Trophoblast cell (in vitro differentiated cells and primary cell): ENCODE measurements around the gene SLC23A3.

Experiments
- DNase-seq, 2 donors: peaks; one replicate each; pipeline ENCODE4 v3.0.0-alpha.2; 2016
- H2AFZ ChIP-seq: 2 replicates; pipeline ENCODE4 v1.6.1; 2013; ENCODE audit warnings: low read length, moderate library complexity, mild to moderate bottlenecking; ENCODE audit not compliant: insufficient read depth, poor library complexity
- H2AK5ac ChIP-seq: 2 replicates; pipeline ENCODE4 v1.6.1; 2013; ENCODE audit warnings: mild to moderate bottlenecking, low read length
- H2BK120ac ChIP-seq: 2 replicates; pipeline ENCODE4 v1.6.1; 2013; ENCODE audit warnings: low read length, mild to moderate bottlenecking, moderate library complexity; ENCODE audit not compliant: insufficient read depth, poor library complexity
- H2BK12ac ChIP-seq: 2 replicates; pipeline ENCODE4 v1.6.1; 2013; ENCODE audit warnings: mild to moderate bottlenecking, low read length, moderate library complexity
- H2BK5ac ChIP-seq: 2 replicates; pipeline ENCODE4 v1.6.1; 2013; ENCODE audit warnings: low read length, low read depth, moderate library complexity, mild to moderate bottlenecking; ENCODE audit not compliant: poor library complexity
- H3K14ac ChIP-seq: 2 replicates; pipeline ENCODE4 v1.6.1; 2013; ENCODE audit warnings: mild to moderate bottlenecking, low read length
- H3K18ac ChIP-seq: 2 replicates; pipeline ENCODE4 v1.6.1; 2013; ENCODE audit warnings: mild to moderate bottlenecking, low read length
- H3K23ac ChIP-seq: 2 replicates; pipeline ENCODE4 v1.6.1; 2013; ENCODE audit warnings: low read length
- H3K27ac ChIP-seq: 2 replicates; pipeline ENCODE4 v1.5.1; 2013; ENCODE audit warnings: low read depth, mild to moderate bottlenecking, inconsistent platforms, low read length, moderate library complexity
- H3K27me3 ChIP-seq: 2 replicates; pipeline ENCODE4 v1.6.1; 2013; ENCODE audit warnings: inconsistent platforms, mild to moderate bottlenecking, low read length, moderate library complexity; ENCODE audit not compliant: insufficient read depth
- H3K36me3 ChIP-seq, 2 experiments: 1 replicate in 1 of 2; 2 replicates in 1 of 2; pipeline ENCODE4 v1.6.1; 2013; ENCODE audit warnings: low read length in 2 of 2, mild to moderate bottlenecking in 2 of 2, moderate library complexity in 1 of 2; ENCODE audit not compliant: insufficient read depth in 2 of 2, control insufficient read depth in 1 of 2
- H3K4ac ChIP-seq: 2 replicates; pipeline ENCODE4 v1.6.1; 2013; ENCODE audit warnings: low read depth, mild to moderate bottlenecking, low read length, moderate library complexity
- H3K4me1 ChIP-seq, 2 experiments: 1 replicate in 1 of 2; 2 replicates in 1 of 2; pipeline ENCODE4 v1.6.1; 2013; ENCODE audit warnings: low read length in 2 of 2, mild to moderate bottlenecking in 2 of 2, moderate library complexity in 1 of 2; ENCODE audit not compliant: insufficient read depth in 2 of 2, control insufficient read depth in 1 of 2
- H3K4me2 ChIP-seq: 2 replicates; pipeline ENCODE4 v1.6.1; 2013; ENCODE audit warnings: inconsistent platforms, mild to moderate bottlenecking, low read length, moderate library complexity
- H3K4me3 ChIP-seq: 2 replicates; pipeline ENCODE4 v1.5.1; 2013; ENCODE audit warnings: mild to moderate bottlenecking, low read depth, low read length, inconsistent platforms
- H3K79me1 ChIP-seq: one replicate; pipeline ENCODE4 v1.6.1; 2013; ENCODE audit warnings: low read length
- H3K79me2 ChIP-seq: 2 replicates; pipeline ENCODE4 v1.6.1; 2013; ENCODE audit warnings: low read length, mild to moderate bottlenecking; ENCODE audit not compliant: control insufficient read depth, insufficient read depth, poor library complexity
- H3K9ac ChIP-seq: 2 replicates; pipeline ENCODE4 v1.6.1; 2013; ENCODE audit warnings: mild to moderate bottlenecking, low read length
- H3K9me3 ChIP-seq: 2 replicates; pipeline ENCODE4 v1.6.1; 2013; ENCODE audit warnings: low read depth, mild to moderate bottlenecking, control low read depth, inconsistent platforms, low read length; ENCODE audit not compliant: insufficient read depth
- H4K12ac ChIP-seq: 2 replicates; pipeline ENCODE4 v1.6.1; 2013; ENCODE audit warnings: low read depth, mild to moderate bottlenecking, low read length, moderate library complexity
- H4K8ac ChIP-seq: 2 replicates; pipeline ENCODE4 v1.6.1; 2013; ENCODE audit warnings: low read depth, mild to moderate bottlenecking, low read length, moderate library complexity
- H4K91ac ChIP-seq: one replicate; pipeline ENCODE4 v1.6.1; 2013; ENCODE audit warnings: low read depth, mild to moderate bottlenecking, low read length, moderate library complexity
- WGBS: extraction: QIAGEN DNeasy Blood & Tissue Kit; methylation state at CpG from one replicate; pipeline ENCODE4 v1.1.7; 2013; ENCODE audit warnings: missing lambda C conversion rate; ENCODE audit not compliant: insufficient read length, insufficient coverage; ENCODE audit errors: extremely low coverage; 5-methylcytosine and 5-hydroxymethylcytosine counted together

The SLC23A3 gene

DNA sequence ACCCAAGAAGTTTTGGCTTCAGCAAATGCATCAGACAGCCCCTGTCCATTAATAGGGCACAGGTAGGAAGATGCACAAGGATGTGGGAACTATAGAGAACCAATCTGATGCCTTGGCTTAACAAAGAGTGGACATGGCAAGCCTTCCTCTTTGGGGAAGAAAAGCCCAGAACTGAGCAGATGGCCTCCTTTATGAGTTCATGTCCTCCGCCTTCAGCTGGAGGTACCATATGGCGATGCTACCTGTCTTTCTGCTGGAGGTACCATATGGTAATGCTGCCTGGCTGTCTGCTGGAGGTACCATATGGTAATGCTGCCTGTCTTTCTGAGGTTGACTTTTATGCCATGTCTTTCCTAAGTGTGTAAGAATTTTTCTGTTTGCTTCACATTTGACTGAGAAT lies 14.3 kb upstream of the SLC23A3 start:
- no peak overlapping the region for H3K4me3 ChIP-seq
- no peak overlapping the region for H3K18ac ChIP-seq
- no peak overlapping the region for H2AK5ac ChIP-seq
- H3K27ac ChIP-seq = no peak overlapping the region
- H4K91ac ChIP-seq = no peak overlapping the region
- no peak overlapping the region for H3K4ac ChIP-seq
- no peak overlapping the region for H2BK5ac ChIP-seq
- H3K23ac ChIP-seq = no peak overlapping the region
- H3K79me2 ChIP-seq = no peaks in the 10 kb centered on the region
- no peaks in the 10 kb centered on the region for H3K79me1 ChIP-seq
- H3K9ac ChIP-seq = no peak overlapping the region
- no peak overlapping the region for H2AFZ ChIP-seq
- DNase-seq = no peak
- no peaks in the 10 kb centered on the region for H3K9me3 ChIP-seq
- WGBS = no CpG with 5 or more reads among the region's 2 CpGs
- H4K8ac ChIP-seq = no peak overlapping the region
- H3K27me3 ChIP-seq = no peaks in the 10 kb centered on the region
- no peak overlapping the region for H2BK12ac ChIP-seq
- no peaks in the 10 kb centered on the region for H3K4me1 ChIP-seq
- H4K12ac ChIP-seq = no peak overlapping the region
- no peak overlapping the region for H3K4me2 ChIP-seq
- no peak overlapping the region for H2BK120ac ChIP-seq
- no peak overlapping the region for H3K14ac ChIP-seq
- H3K36me3 ChIP-seq = peaks cover 38 to 47% of the 10 kb centered on the region in 2 experiments

DNA sequence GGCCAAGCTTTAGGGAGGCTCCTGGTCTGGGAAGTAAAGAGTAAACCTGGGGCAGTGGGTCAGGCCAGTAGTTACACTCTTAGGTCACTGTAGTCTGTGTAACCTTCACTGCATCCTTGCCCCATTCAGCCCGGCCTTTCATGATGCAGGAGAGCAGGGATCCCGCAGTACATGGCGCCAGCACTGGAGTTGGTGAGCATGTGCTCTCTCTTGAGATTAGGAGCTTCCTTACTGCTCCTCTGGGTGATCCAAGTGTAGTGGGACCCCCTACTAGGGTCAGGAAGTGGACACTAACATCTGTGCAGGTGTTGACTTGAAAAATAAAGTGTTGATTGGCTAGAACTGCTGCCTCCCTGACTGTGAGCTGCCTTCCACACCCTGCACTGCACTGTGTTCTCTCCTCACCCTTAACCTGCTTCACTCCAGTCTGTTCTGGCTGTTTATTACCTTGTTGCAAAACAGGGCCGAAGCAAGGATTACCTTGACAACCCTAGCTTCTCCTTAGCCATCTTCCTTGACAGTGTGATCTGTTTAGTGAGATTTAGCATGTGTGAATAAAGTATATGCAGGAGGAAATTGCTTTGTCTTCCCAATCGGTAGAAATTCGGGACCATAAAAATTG lies 13.4 kb upstream of the SLC23A3 start:
- no CpG with 5 or more reads among the region's 6 CpGs for WGBS
- H3K4me2 ChIP-seq = no peak overlapping the region
- no peak overlapping the region for H2AK5ac ChIP-seq
- peaks cover 3 to 6% of the 10 kb centered on the region in 2 experiments for H3K4me1 ChIP-seq
- no peak overlapping the region for H2BK12ac ChIP-seq
- H2BK5ac ChIP-seq = no peak overlapping the region
- H3K14ac ChIP-seq = no peak overlapping the region
- no peak overlapping the region for H3K18ac ChIP-seq
- no peak overlapping the region for H4K12ac ChIP-seq
- no peaks in the 10 kb centered on the region for H3K27me3 ChIP-seq
- H3K79me2 ChIP-seq = peaks cover 4% of the 10 kb centered on the region
- no peak overlapping the region for H2BK120ac ChIP-seq
- peaks cover 38 to 47% of the 10 kb centered on the region in 2 experiments for H3K36me3 ChIP-seq
- H3K79me1 ChIP-seq = peaks cover 2% of the 10 kb centered on the region
- no peak overlapping the region for H3K23ac ChIP-seq
- H3K4me3 ChIP-seq = no peak overlapping the region
- H3K9me3 ChIP-seq = no peaks in the 10 kb centered on the region
- H2AFZ ChIP-seq = no peak overlapping the region
- H3K27ac ChIP-seq = no peak overlapping the region
- H4K8ac ChIP-seq = no peak overlapping the region
- DNase-seq = no peak
- H4K91ac ChIP-seq = no peak overlapping the region
- no peak overlapping the region for H3K9ac ChIP-seq
- no peak overlapping the region for H3K4ac ChIP-seq

DNA sequence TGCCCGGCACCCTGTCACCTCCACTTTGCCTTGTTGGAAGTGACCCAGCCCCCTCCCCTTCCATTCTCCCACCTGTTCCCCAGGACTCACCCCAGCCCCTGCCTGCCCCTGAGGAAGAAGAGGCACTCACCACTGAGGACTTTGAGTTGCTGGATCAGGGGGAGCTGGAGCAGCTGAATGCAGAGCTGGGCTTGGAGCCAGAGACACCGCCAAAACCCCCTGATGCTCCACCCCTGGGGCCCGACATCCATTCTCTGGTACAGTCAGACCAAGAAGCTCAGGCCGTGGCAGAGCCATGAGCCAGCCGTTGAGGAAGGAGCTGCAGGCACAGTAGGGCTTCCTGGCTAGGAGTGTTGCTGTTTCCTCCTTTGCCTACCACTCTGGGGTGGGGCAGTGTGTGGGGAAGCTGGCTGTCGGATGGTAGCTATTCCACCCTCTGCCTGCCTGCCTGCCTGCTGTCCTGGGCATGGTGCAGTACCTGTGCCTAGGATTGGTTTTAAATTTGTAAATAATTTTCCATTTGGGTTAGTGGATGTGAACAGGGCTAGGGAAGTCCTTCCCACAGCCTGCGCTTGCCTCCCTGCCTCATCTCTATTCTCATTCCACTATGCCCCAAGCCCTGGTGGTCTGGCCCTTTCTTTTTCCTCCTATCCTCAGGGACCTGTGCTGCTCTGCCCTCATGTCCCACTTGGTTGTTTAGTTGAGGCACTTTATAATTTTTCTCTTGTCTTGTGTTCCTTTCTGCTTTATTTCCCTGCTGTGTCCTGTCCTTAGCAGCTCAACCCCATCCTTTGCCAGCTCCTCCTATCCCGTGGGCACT lies 12.7 kb upstream of the SLC23A3 start:
- no peak overlapping the region for H2BK5ac ChIP-seq
- H3K36me3 ChIP-seq = peaks cover 38 to 47% of the 10 kb centered on the region in 2 experiments
- peaks cover 3 to 6% of the 10 kb centered on the region in 2 experiments for H3K4me1 ChIP-seq
- no peak overlapping the region for H3K23ac ChIP-seq
- no peak overlapping the region for H3K4me2 ChIP-seq
- no peak for DNase-seq
- H3K27ac ChIP-seq = no peak overlapping the region
- H3K79me1 ChIP-seq = peaks cover 6% of the 10 kb centered on the region
- no peaks in the 10 kb centered on the region for H3K27me3 ChIP-seq
- no peaks in the 10 kb centered on the region for H3K9me3 ChIP-seq
- no peak overlapping the region for H3K4ac ChIP-seq
- peaks cover 7% of the 10 kb centered on the region for H3K79me2 ChIP-seq
- H2BK12ac ChIP-seq = no peak overlapping the region
- H4K12ac ChIP-seq = no peak overlapping the region
- H2AFZ ChIP-seq = no peak overlapping the region
- H2AK5ac ChIP-seq = no peak overlapping the region
- WGBS = no CpG with 5 or more reads among the region's 8 CpGs
- H3K14ac ChIP-seq = no peak overlapping the region
- H3K18ac ChIP-seq = no peak overlapping the region
- H3K4me3 ChIP-seq = no peak overlapping the region
- H2BK120ac ChIP-seq = no peak overlapping the region
- no peak overlapping the region for H4K91ac ChIP-seq
- H4K8ac ChIP-seq = no peak overlapping the region
- no peak overlapping the region for H3K9ac ChIP-seq

DNA sequence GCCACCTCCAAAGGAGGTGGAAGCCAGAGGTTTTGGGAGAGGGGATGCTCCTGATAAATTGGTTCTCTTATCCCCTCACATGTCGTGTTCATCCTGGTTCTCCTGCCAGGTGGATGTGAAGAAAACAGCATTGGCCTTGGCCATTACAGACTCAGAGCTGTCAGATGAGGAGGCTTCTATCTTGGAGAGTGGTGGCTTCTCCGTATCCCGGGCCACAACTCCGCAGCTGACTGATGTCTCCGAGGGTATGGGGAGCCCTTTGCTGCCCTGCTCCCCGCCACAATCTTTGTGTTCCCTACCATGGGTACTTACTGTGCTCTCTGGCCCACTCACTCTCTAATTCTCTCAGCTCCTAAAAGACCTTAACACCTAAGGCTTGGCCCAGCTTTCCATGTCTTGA lies 11.7 kb upstream of the SLC23A3 start:
- no peak overlapping the region for H3K18ac ChIP-seq
- H3K4me3 ChIP-seq = no peak overlapping the region
- WGBS = no CpG with 5 or more reads among the region's 6 CpGs
- H3K4me2 ChIP-seq = no peak overlapping the region
- no peak overlapping the region for H4K8ac ChIP-seq
- H2AFZ ChIP-seq = no peak overlapping the region
- peaks cover 14% of the 10 kb centered on the region for H3K79me1 ChIP-seq
- H3K23ac ChIP-seq = no peak overlapping the region
- no peak overlapping the region for H3K14ac ChIP-seq
- H3K27me3 ChIP-seq = no peaks in the 10 kb centered on the region
- H2BK12ac ChIP-seq = no peak overlapping the region
- H3K27ac ChIP-seq = no peak overlapping the region
- no peak overlapping the region for H4K91ac ChIP-seq
- no peak overlapping the region for H3K4ac ChIP-seq
- no peaks in the 10 kb centered on the region for H3K9me3 ChIP-seq
- no peak overlapping the region for H2AK5ac ChIP-seq
- H2BK5ac ChIP-seq = no peak overlapping the region
- H3K4me1 ChIP-seq = peaks cover 3 to 6% of the 10 kb centered on the region in 2 experiments
- H3K36me3 ChIP-seq = peaks cover 38 to 47% of the 10 kb centered on the region in 2 experiments
- H3K9ac ChIP-seq = no peak overlapping the region
- no peak for DNase-seq
- no peak overlapping the region for H4K12ac ChIP-seq
- no peak overlapping the region for H2BK120ac ChIP-seq
- peaks cover 7% of the 10 kb centered on the region for H3K79me2 ChIP-seq
